GM12864 (cell line): ENCODE measurements around the gene FAM9C.

ENCODE experiments used
- DNase-seq: peaks from one replicate; pipeline ENCODE4 v3.0.0-alpha.2; 2011; ENCODE audit warnings: low read depth
- H3K4me3 ChIP-seq: 2 replicates; pipeline ENCODE4 v1.5.1; 2011; ENCODE audit warnings: mild to moderate bottlenecking, low read depth, low read length, control low read depth
- TF ChIP-seq, protein P1 (sequence below): IDR thresholded peaks from 2 replicates; pipeline ENCODE4 v1.5.1; 2011; ENCODE audit warnings: low read depth, mild to moderate bottlenecking, moderate library complexity, low read length, control low read depth, inconsistent platforms; ENCODE audit errors: missing control alignments

FAM9C gene

DNA sequence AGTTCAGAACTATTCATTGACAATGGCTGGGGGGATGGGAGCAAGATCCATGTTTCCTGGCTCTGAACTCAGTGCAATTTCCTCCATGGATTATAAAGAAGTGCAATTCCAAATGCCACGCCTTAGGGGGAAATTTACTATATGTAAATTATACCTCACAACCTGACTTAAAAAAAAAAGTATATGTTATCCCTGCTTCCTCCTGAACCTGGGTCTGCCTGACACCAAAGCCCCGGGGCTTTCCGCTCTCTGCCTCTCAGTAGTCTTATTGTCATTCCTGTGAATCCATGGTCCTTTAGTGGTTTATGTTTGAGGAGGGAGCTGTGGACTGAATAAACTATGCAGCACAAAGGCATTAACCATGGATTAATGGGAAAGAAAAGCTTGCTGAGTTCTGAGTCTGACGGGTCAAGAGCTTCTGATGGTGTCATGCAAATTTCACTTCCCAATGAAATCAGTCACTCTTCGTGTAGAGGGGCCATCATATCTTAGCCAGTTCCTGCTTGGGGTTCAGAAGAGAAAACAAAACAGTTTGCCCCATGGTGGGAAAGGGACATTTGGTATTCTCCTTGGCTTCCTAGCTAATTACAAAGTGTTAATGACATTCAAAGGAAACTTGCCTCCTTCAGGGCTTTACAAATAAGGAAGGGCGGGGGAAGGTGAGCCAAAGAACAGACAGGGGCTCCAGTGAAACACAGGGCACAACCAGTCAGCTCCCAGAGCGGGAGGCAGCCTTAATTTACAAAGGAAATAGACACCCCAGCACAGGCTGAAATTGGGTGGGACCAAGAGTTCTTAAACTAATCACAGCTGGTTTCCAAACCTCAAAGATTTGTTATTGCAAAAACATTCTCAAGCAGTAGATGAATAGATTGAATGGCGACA lies 14.3 kb downstream of the FAM9C start:
- TF ChIP-seq, protein P1, sequence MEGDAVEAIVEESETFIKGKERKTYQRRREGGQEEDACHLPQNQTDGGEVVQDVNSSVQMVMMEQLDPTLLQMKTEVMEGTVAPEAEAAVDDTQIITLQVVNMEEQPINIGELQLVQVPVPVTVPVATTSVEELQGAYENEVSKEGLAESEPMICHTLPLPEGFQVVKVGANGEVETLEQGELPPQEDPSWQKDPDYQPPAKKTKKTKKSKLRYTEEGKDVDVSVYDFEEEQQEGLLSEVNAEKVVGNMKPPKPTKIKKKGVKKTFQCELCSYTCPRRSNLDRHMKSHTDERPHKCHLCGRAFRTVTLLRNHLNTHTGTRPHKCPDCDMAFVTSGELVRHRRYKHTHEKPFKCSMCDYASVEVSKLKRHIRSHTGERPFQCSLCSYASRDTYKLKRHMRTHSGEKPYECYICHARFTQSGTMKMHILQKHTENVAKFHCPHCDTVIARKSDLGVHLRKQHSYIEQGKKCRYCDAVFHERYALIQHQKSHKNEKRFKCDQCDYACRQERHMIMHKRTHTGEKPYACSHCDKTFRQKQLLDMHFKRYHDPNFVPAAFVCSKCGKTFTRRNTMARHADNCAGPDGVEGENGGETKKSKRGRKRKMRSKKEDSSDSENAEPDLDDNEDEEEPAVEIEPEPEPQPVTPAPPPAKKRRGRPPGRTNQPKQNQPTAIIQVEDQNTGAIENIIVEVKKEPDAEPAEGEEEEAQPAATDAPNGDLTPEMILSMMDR = no peak
- no peak for DNase-seq
- H3K4me3 ChIP-seq = no peak overlapping the region

DNA sequence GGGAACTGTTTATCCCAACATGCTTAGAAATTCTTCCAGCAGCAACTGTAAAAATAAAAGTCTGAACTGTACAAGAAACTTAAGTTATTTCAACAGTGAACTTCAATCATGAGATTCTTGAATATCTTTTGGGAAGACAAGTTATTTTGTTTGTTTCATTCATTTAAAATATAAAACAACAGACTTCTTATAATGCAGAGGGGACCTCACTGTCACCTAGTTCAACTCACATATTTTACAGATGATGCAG lies 14.9 kb downstream of the FAM9C start:
- TF ChIP-seq, protein P1 = no peak
- H3K4me3 ChIP-seq = no peak overlapping the region
- DNase-seq = no peak

- DNase-seq = no peak
- TF ChIP-seq, protein P1 = no peak
- no peak overlapping the region for H3K4me3 ChIP-seq
Observed at GRCh38 chrX:13028871-13029636, 15.4 kb downstream of the FAM9C start.

GRCh38 chrX:13026877-13027652 lies 17.4 kb downstream of the FAM9C start:
- DNase-seq = no peak
- TF ChIP-seq, protein P1 = no peak
- H3K4me3 ChIP-seq = no peak overlapping the region

GRCh38 chrX:13024986-13025385 lies 19.4 kb downstream of the FAM9C start:
- TF ChIP-seq, protein P1 = no peak
- no peak overlapping the region for H3K4me3 ChIP-seq
- DNase-seq = no peak

- TF ChIP-seq, protein P1 = no peak
- DNase-seq = no peak
- H3K4me3 ChIP-seq = no peak overlapping the region
Observed at GRCh38 chrX:13023979-13024378, 20.4 kb downstream of the FAM9C start.
